ENCODE data around the gene PNPO. TPM values are rescaled to one million over a fixed set of nuclear protein-coding genes. Genes with fewer than 3 reads are reported as not detected.

Gene PNPO
- total RNA-seq, 1 experiment from 2014 or later = 110 TPM

- DNase-seq = no peak
- no peaks in the 10 kb centered on the region for H3K9me3 ChIP-seq
- intact Hi-C loops (cut with micrococcal nuclease; ENCODE audit: unreplicated experiment) = no loop called here
- CTCF ChIA-PET = interaction anchor here (1.3 to 1.7 kb wide), 3 partner anchors 23 to 24 kb away, joined by 3 to 4 read pairs (median 3); partner anchors contain the start of gene CDK5RAP3
- H3K36me3 ChIP-seq (ENCODE audit: control insufficient read depth, insufficient read depth, low read length) = no peaks in the 10 kb centered on the region
- no peaks in the 10 kb centered on the region for H3K4me1 Mint-ChIP-seq (ENCODE audit: low read depth, unreplicated experiment)
- H3K36me3 Mint-ChIP-seq (ENCODE audit: insufficient read depth, unreplicated experiment) = no peaks in the 10 kb centered on the region
- H3K9me3 Mint-ChIP-seq (ENCODE audit: unreplicated experiment) = no peaks in the 10 kb centered on the region
- BruUV-seq (replicated peaks) = no TSS peak
- peaks cover 2% of the 10 kb centered on the region for H3K27me3 Mint-ChIP-seq (ENCODE audit: insufficient read depth, unreplicated experiment)
- H3K27me3 ChIP-seq (replicated peaks; ENCODE audit: control insufficient read depth, insufficient read depth, low read length) = no peaks in the 10 kb centered on the region
- no peak overlapping the region for H3K4me3 Mint-ChIP-seq (ENCODE audit: unreplicated experiment)
- H3K4me1 ChIP-seq = no peaks in the 10 kb centered on the region
- POLR2A ChIA-PET = interaction anchor here (3.1 kb wide), 1 partner anchor 24 kb away, joined by 7 read pairs; the partner anchor contains the start of gene CDK5RAP3
- TF ChIP-seq CTCF (IDR thresholded peaks at IDR 0.05; ENCODE audit: insufficient read depth in 1 of 2, low read depth in 1 of 2, low read length in 1 of 2, severe bottlenecking in 1 of 2, unreplicated experiment in 1 of 2) = no peak
- no peak overlapping the region for H3K4me3 ChIP-seq (ENCODE audit: low read depth, low read length)
- no peak overlapping the region for H3K27ac Mint-ChIP-seq (ENCODE audit: unreplicated experiment)
Observed at GRCh38 chr17:47994724-47995123, 53.4 kb downstream of the PNPO start.

- H3K9me3 ChIP-seq = no peaks in the 10 kb centered on the region
- H3K36me3 ChIP-seq (ENCODE audit: control insufficient read depth, insufficient read depth, low read length) = no peaks in the 10 kb centered on the region
- Mint-ChIP-seq H3K4me3 (ENCODE audit: unreplicated experiment) (no peak overlapping the region), H3K4me1 (ENCODE audit: low read depth, unreplicated experiment) (no peaks in the 10 kb centered on the region), H3K27me3 (ENCODE audit: insufficient read depth, unreplicated experiment) (peaks cover 2% of the 10 kb centered on the region), H3K9me3 (ENCODE audit: unreplicated experiment) (no peaks in the 10 kb centered on the region), H3K36me3 (ENCODE audit: insufficient read depth, unreplicated experiment) (no peaks in the 10 kb centered on the region), H3K27ac (ENCODE audit: unreplicated experiment) (no peak overlapping the region)
- intact Hi-C loops (cut with micrococcal nuclease; ENCODE audit: unreplicated experiment) = no loop called here
- no peak overlapping the region for H3K4me3 ChIP-seq (ENCODE audit: low read depth, low read length)
- POLR2A ChIA-PET = interaction anchor here (1.6 to 3.1 kb wide), 2 partner anchors 25 to 54 kb away, joined by 5 to 7 read pairs; partner anchors contain the start of genes CDK5RAP3 and PNPO
- no TSS peak for BruUV-seq (replicated peaks)
- CTCF ChIA-PET = interaction anchor here (0.5 to 1.3 kb wide), 4 partner anchors 15 to 132 kb away, joined by 3 to 4 read pairs (median 3); partner anchors contain the start of gene CDK5RAP3
- no peak for DNase-seq
- no peak for TF ChIP-seq CTCF (IDR thresholded peaks at IDR 0.05; ENCODE audit: insufficient read depth in 1 of 2, low read depth in 1 of 2, low read length in 1 of 2, severe bottlenecking in 1 of 2, unreplicated experiment in 1 of 2)
- H3K4me1 ChIP-seq = no peaks in the 10 kb centered on the region
- no peaks in the 10 kb centered on the region for H3K27me3 ChIP-seq (replicated peaks; ENCODE audit: control insufficient read depth, insufficient read depth, low read length)
Observed at GRCh38 chr17:47995241-47995935, 54.0 kb downstream of the PNPO start.

DNA sequence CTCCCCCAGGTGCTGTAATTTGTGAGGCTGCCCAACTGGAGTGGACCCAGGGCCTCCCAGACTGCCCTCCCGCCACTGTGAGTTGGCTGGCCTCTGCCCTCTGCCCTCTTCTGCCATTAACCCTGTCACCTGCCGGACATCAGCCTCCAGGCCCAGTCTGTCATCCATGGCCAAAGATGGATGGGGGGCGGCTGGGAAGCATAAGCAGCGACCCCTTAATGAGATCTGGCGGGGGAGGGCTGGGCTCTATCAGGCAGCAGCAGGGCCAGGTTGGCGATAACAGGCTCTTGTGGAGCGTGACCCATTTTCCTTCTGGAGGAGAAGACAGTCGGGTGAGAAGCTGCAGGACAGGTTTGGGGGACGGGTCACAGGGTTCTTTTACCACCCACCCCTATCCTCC lies 54.8 kb downstream of the PNPO start:
- no peaks in the 10 kb centered on the region for H3K9me3 Mint-ChIP-seq (ENCODE audit: unreplicated experiment)
- no peaks in the 10 kb centered on the region for H3K36me3 ChIP-seq (ENCODE audit: control insufficient read depth, insufficient read depth, low read length)
- no peak overlapping the region for H3K27ac Mint-ChIP-seq (ENCODE audit: unreplicated experiment)
- DNase-seq = no peak
- BruUV-seq (replicated peaks) = no TSS peak
- no peak overlapping the region for H3K4me3 ChIP-seq (ENCODE audit: low read depth, low read length)
- H3K27me3 ChIP-seq (replicated peaks; ENCODE audit: control insufficient read depth, insufficient read depth, low read length) = no peaks in the 10 kb centered on the region
- TF ChIP-seq CTCF (IDR thresholded peaks at IDR 0.05; ENCODE audit: insufficient read depth in 1 of 2, low read depth in 1 of 2, low read length in 1 of 2, severe bottlenecking in 1 of 2, unreplicated experiment in 1 of 2) = no peak
- no peaks in the 10 kb centered on the region for H3K4me1 Mint-ChIP-seq (ENCODE audit: low read depth, unreplicated experiment)
- H3K9me3 ChIP-seq = no peaks in the 10 kb centered on the region
- no peaks in the 10 kb centered on the region for H3K4me1 ChIP-seq
- POLR2A ChIA-PET = interaction anchor here (1.6 to 3.1 kb wide), 2 partner anchors 26 to 55 kb away, joined by 5 to 7 read pairs; partner anchors contain the start of genes CDK5RAP3 and PNPO
- no peak overlapping the region for H3K4me3 Mint-ChIP-seq (ENCODE audit: unreplicated experiment)
- intact Hi-C loops (cut with micrococcal nuclease; ENCODE audit: unreplicated experiment) = loop anchor here (2.0 kb wide), 1 partner anchor 15 kb away; no protein-coding TSS in a partner anchor
- no peaks in the 10 kb centered on the region for H3K36me3 Mint-ChIP-seq (ENCODE audit: insufficient read depth, unreplicated experiment)
- CTCF ChIA-PET = interaction anchor here (0.5 to 0.6 kb wide), 2 partner anchors 14 to 133 kb away, joined by 3 to 4 read pairs; no protein-coding TSS in a partner anchor
- peaks cover 2% of the 10 kb centered on the region for H3K27me3 Mint-ChIP-seq (ENCODE audit: insufficient read depth, unreplicated experiment)

All from Caco-2 (cell line).